Mesendoderm (in vitro differentiated cells): ENCODE measurements around the gene CSGALNACT2.

Source experiments
- DNase-seq: peaks from one replicate; pipeline ENCODE4 v3.0.0; 2013
- H2AK5ac ChIP-seq: 2 replicates; pipeline ENCODE4 v1.6.1; 2013; ENCODE audit warnings: low read length, inconsistent platforms
- H2BK120ac ChIP-seq: 2 replicates; pipeline ENCODE4 v1.6.1; 2013; ENCODE audit warnings: low read depth, mild to moderate bottlenecking, low read length, moderate library complexity, mixed read lengths
- H2BK15ac ChIP-seq: replicated peaks from 2 replicates; pipeline ENCODE4 v1.6.1; 2013; ENCODE audit warnings: low read depth, mild to moderate bottlenecking, moderate library complexity
- H2BK5ac ChIP-seq: 2 replicates; pipeline ENCODE4 v1.6.1; 2013; ENCODE audit warnings: low read length, inconsistent platforms
- H3K18ac ChIP-seq: 2 replicates; pipeline ENCODE4 v1.6.1; 2013; ENCODE audit warnings: mild to moderate bottlenecking, low read length, mixed read lengths
- H3K23ac ChIP-seq: one replicate; pipeline ENCODE4 v1.6.1; 2013; ENCODE audit warnings: low read length
- H3K27ac ChIP-seq: 2 replicates; pipeline ENCODE4 v1.5.1; 2013; ENCODE audit warnings: low read depth, mild to moderate bottlenecking, inconsistent platforms, low read length, moderate library complexity
- H3K27me3 ChIP-seq: 2 replicates; pipeline ENCODE4 v1.6.1; 2013; ENCODE audit warnings: low read length, control low read depth, mild to moderate bottlenecking, inconsistent platforms; ENCODE audit not compliant: insufficient read depth, poor library complexity
- H3K36me3 ChIP-seq: 2 replicates; pipeline ENCODE4 v1.6.1; 2013; ENCODE audit warnings: low read length, inconsistent platforms; ENCODE audit not compliant: control insufficient read depth, insufficient read depth
- H3K4ac ChIP-seq: one replicate; pipeline ENCODE4 v1.6.1; 2013; ENCODE audit warnings: low read depth, mild to moderate bottlenecking, low read length, moderate library complexity
- H3K4me1 ChIP-seq: 2 replicates; pipeline ENCODE4 v1.6.1; 2013; ENCODE audit warnings: low read depth, low read length, inconsistent platforms; ENCODE audit not compliant: control insufficient read depth
- H3K4me2 ChIP-seq: 2 replicates; pipeline ENCODE4 v1.6.1; 2013; ENCODE audit warnings: low read length
- H3K4me3 ChIP-seq: 2 replicates; pipeline ENCODE4 v1.5.1; 2013; ENCODE audit warnings: mild to moderate bottlenecking, low read length
- H3K56ac ChIP-seq: one replicate; pipeline ENCODE4 v1.6.1; 2013; ENCODE audit warnings: low read length
- H3K79me1 ChIP-seq: 2 replicates; pipeline ENCODE4 v1.6.1; 2013; ENCODE audit warnings: low read length, inconsistent platforms
- H3K79me2 ChIP-seq: 2 replicates; pipeline ENCODE4 v1.6.1; 2013; ENCODE audit warnings: mild to moderate bottlenecking, low read length; ENCODE audit not compliant: control insufficient read depth, insufficient read depth
- H3K9ac ChIP-seq: 2 replicates; pipeline ENCODE4 v1.6.1; 2013; ENCODE audit warnings: low read length, inconsistent platforms
- H4K5ac ChIP-seq: one replicate; pipeline ENCODE4 v1.6.1; 2013; ENCODE audit warnings: low read length
- H4K8ac ChIP-seq: one replicate; pipeline ENCODE4 v1.6.1; 2013; ENCODE audit warnings: low read depth, mild to moderate bottlenecking, control low read depth, low read length, moderate library complexity
- WGBS: extraction: QIAGEN DNeasy Blood & Tissue Kit; methylation state at CpG from one replicate; pipeline ENCODE4 v1.1.7; 2013; ENCODE audit warnings: low lambda C conversion rate, missing lambda C conversion rate; ENCODE audit not compliant: insufficient coverage; ENCODE audit errors: extremely low coverage; 5-methylcytosine and 5-hydroxymethylcytosine counted together

Gene CSGALNACT2

GRCh38 chr10:43160046-43160920 is 22.0 kb downstream of the CSGALNACT2 start:
- H3K36me3 ChIP-seq = no peaks in the 10 kb centered on the region
- no peak overlapping the region for H3K4me3 ChIP-seq
- no peak overlapping the region for H3K4ac ChIP-seq
- H2BK15ac ChIP-seq = no peak overlapping the region
- no peak overlapping the region for H3K23ac ChIP-seq
- no peaks in the 10 kb centered on the region for H3K27me3 ChIP-seq
- DNase-seq = no peak
- no peak overlapping the region for H2BK5ac ChIP-seq
- H3K79me1 ChIP-seq = peaks cover 1% of the 10 kb centered on the region
- no peak overlapping the region for H2AK5ac ChIP-seq
- no peak overlapping the region for H3K27ac ChIP-seq
- no peak overlapping the region for H4K8ac ChIP-seq
- H3K79me2 ChIP-seq = no peaks in the 10 kb centered on the region
- no peak overlapping the region for H2BK120ac ChIP-seq
- no peak overlapping the region for H3K9ac ChIP-seq
- no peak overlapping the region for H3K56ac ChIP-seq
- WGBS = no CpG with 5 or more reads among the region's 1 CpG
- H3K18ac ChIP-seq = no peak overlapping the region
- H4K5ac ChIP-seq = no peak overlapping the region
- H3K4me1 ChIP-seq = no peaks in the 10 kb centered on the region
- H3K4me2 ChIP-seq = no peak overlapping the region

GRCh38 chr10:43160921-43161255 is 22.6 kb downstream of the CSGALNACT2 start:
- H3K79me1 ChIP-seq = peaks cover 1% of the 10 kb centered on the region
- no peak overlapping the region for H3K4ac ChIP-seq
- DNase-seq = no peak
- no peak overlapping the region for H3K56ac ChIP-seq
- H3K4me2 ChIP-seq = no peak overlapping the region
- H3K36me3 ChIP-seq = no peaks in the 10 kb centered on the region
- H3K27ac ChIP-seq = no peak overlapping the region
- H4K8ac ChIP-seq = no peak overlapping the region
- H3K27me3 ChIP-seq = no peaks in the 10 kb centered on the region
- no peak overlapping the region for H2BK120ac ChIP-seq
- H3K23ac ChIP-seq = no peak overlapping the region
- H2BK5ac ChIP-seq = no peak overlapping the region
- no peaks in the 10 kb centered on the region for H3K4me1 ChIP-seq
- no peak overlapping the region for H2BK15ac ChIP-seq
- H4K5ac ChIP-seq = no peak overlapping the region
- H3K79me2 ChIP-seq = no peaks in the 10 kb centered on the region
- WGBS = no CpG with 5 or more reads among the region's 2 CpGs
- no peak overlapping the region for H3K18ac ChIP-seq
- no peak overlapping the region for H3K9ac ChIP-seq
- no peak overlapping the region for H3K4me3 ChIP-seq
- H2AK5ac ChIP-seq = no peak overlapping the region

- Histone ChIP-seq H3K27me3 (no peaks in the 10 kb centered on the region), H3K23ac (no peak overlapping the region), H3K79me1 (no peaks in the 10 kb centered on the region), H4K5ac (no peak overlapping the region), H2BK5ac (no peak overlapping the region), H3K4me3 (no peak overlapping the region), H3K36me3 (no peaks in the 10 kb centered on the region), H3K4me1 (no peaks in the 10 kb centered on the region), H3K9ac (no peak overlapping the region), H3K56ac (no peak overlapping the region), H3K27ac (no peak overlapping the region), H3K79me2 (no peaks in the 10 kb centered on the region), H3K18ac (no peak overlapping the region), H3K4me2 (no peak overlapping the region), H2BK15ac (no peak overlapping the region), H3K4ac (no peak overlapping the region), H4K8ac (no peak overlapping the region), H2BK120ac (no peak overlapping the region), H2AK5ac (no peak overlapping the region)
- DNase-seq = no peak
- WGBS = no CpG with 5 or more reads among the region's 1 CpG
Measured at GRCh38 chr10:43162604-43163003, 24.4 kb downstream of the CSGALNACT2 start.

- no CpG with 5 or more reads among the region's 6 CpGs for WGBS
- Histone ChIP-seq H3K4me2 (no peak overlapping the region), H3K9ac (no peak overlapping the region), H2BK120ac (no peak overlapping the region), H3K18ac (no peak overlapping the region), H3K79me1 (no peaks in the 10 kb centered on the region), H2AK5ac (no peak overlapping the region), H3K27me3 (no peaks in the 10 kb centered on the region), H3K4me1 (no peaks in the 10 kb centered on the region), H3K4ac (no peak overlapping the region), H3K56ac (no peak overlapping the region), H3K36me3 (no peaks in the 10 kb centered on the region), H2BK15ac (no peak overlapping the region), H4K5ac (no peak overlapping the region), H3K79me2 (no peaks in the 10 kb centered on the region), H2BK5ac (no peak overlapping the region), H3K4me3 (no peak overlapping the region), H3K23ac (no peak overlapping the region), H3K27ac (no peak overlapping the region), H4K8ac (no peak overlapping the region)
- DNase-seq = no peak
Measured at GRCh38 chr10:43166207-43166879, 28.1 kb downstream of the CSGALNACT2 start.

- H3K23ac ChIP-seq = no peak overlapping the region
- H2BK120ac ChIP-seq = no peak overlapping the region
- H2AK5ac ChIP-seq = no peak overlapping the region
- H3K79me2 ChIP-seq = no peaks in the 10 kb centered on the region
- DNase-seq = no peak
- no peak overlapping the region for H3K4me2 ChIP-seq
- H3K79me1 ChIP-seq = no peaks in the 10 kb centered on the region
- H4K5ac ChIP-seq = no peak overlapping the region
- H3K4me1 ChIP-seq = no peaks in the 10 kb centered on the region
- H4K8ac ChIP-seq = no peak overlapping the region
- no peak overlapping the region for H2BK5ac ChIP-seq
- no peak overlapping the region for H2BK15ac ChIP-seq
- H3K36me3 ChIP-seq = no peaks in the 10 kb centered on the region
- no peaks in the 10 kb centered on the region for H3K27me3 ChIP-seq
- H3K27ac ChIP-seq = no peak overlapping the region
- H3K18ac ChIP-seq = no peak overlapping the region
- no peak overlapping the region for H3K4me3 ChIP-seq
- no peak overlapping the region for H3K9ac ChIP-seq
- no peak overlapping the region for H3K4ac ChIP-seq
- H3K56ac ChIP-seq = no peak overlapping the region
Measured at GRCh38 chr10:43166880-43167497, 28.7 kb downstream of the CSGALNACT2 start.
